HT1080 (cell line): Measurements from ENCODE around the gene CYP17A1. TPM values are rescaled to one million over a fixed set of nuclear protein-coding genes. Genes with fewer than 3 reads are reported as not detected.

Experiments used
- small RNA-seq: library from RNA; depleted of rRNA; stranded (forward); fragments of <200 nt; gene quantifications from one replicate; pipeline ENCODE3, GENCODE V24; 2014
- total RNA-seq: library from RNA; depleted of rRNA; stranded (reverse); fragments of >200 nt; shearing (Covaris generic); gene quantifications from 2 replicates; pipeline ENCODE4 v1.2.3, GENCODE V29; 2014; rRNA removed

The CYP17A1 gene
- total RNA-seq, 1 experiment from 2014 or later, result not detected

Small RNAs within 50 kb of the gene (small RNA-seq; reads per million reads assigned to genes)
- gene AS3MT, result not detected
- not detected for gene RF00026
- gene RNU6-1231P, result not detected

Other genes starting within 250 kb of the CYP17A1 start
- 104 and 117 TPM in 2 replicates for gene TRIM8, start 192.9 kb downstream of the CYP17A1 start, total RNA-seq
- 5.4 and 5.6 TPM in 2 replicates for gene ARL3, start 123.0 kb downstream of the CYP17A1 start, total RNA-seq
- gene SFXN2, start 122.8 kb downstream of the CYP17A1 start, total RNA-seq, result 18.8 and 18.9 TPM in 2 replicates
- gene WBP1L, start 93.5 kb downstream of the CYP17A1 start, total RNA-seq, result 19.0 and 25.7 TPM in 2 replicates
- 19.0 and 19.4 TPM in 2 replicates for gene BORCS7, start 16.8 kb upstream of the CYP17A1 start, total RNA-seq
- gene AS3MT, start 32.1 kb upstream of the CYP17A1 start, total RNA-seq, result 0.14 TPM in 1 of 2 replicates, not detected in the other
- gene CNNM2, start 80.9 kb upstream of the CYP17A1 start, total RNA-seq, result 3.6 and 4.7 TPM in 2 replicates